PFSK-1 (cell line): ENCODE data around the gene TTI1.

Source experiments
- FOXP2 ChIP-seq: optimal IDR thresholded peaks from 2 replicates; pipeline ENCODE3; 2011; ENCODE audit warnings: borderline replicate concordance, control low read depth, inconsistent platforms; ENCODE audit not compliant: insufficient read depth; ENCODE audit errors: extremely low read length, extremely low read depth
- POLR2AphosphoS5 ChIP-seq: IDR thresholded peaks from 2 replicates; pipeline ENCODE4 v1.6.1; 2012; ENCODE audit warnings: low read depth, mild to moderate bottlenecking, control low read depth, low read length, moderate library complexity
- REST ChIP-seq, 2 experiments: IDR thresholded peaks; 2 replicates each; pipeline versions ENCODE4 v1.6.1 to v1.8.0; 2011 to 2012; ENCODE audit warnings: low read depth in 2 of 2, low read length in 2 of 2, control low read depth in 1 of 2, inconsistent platforms in 1 of 2, mild to moderate bottlenecking in 1 of 2, moderate library complexity in 1 of 2; ENCODE audit not compliant: insufficient read depth in 1 of 2
- SIN3A ChIP-seq: IDR thresholded peaks from 2 replicates; pipeline ENCODE4 v1.6.1; 2012; ENCODE audit warnings: mild to moderate bottlenecking, low read length, moderate library complexity, borderline replicate concordance; ENCODE audit not compliant: insufficient read depth
- TAF1 ChIP-seq: IDR thresholded peaks from 2 replicates; pipeline ENCODE4 v1.6.1; 2012; ENCODE audit warnings: low read length, control low read depth, borderline replicate concordance; ENCODE audit not compliant: insufficient read depth

TTI1 gene

GRCh38 chr20:38076548-38076947 lies 43.3 kb upstream of the TTI1 start:
- TF ChIP-seq FOXP2 (no peak), SIN3A (no peak), TAF1 (no peak), POLR2AphosphoS5 (no peak), REST (IDR thresholded peaks at IDR 0.05; ENCODE audit: insufficient read depth in 1 of 2, low read depth in 2 of 2, low read length in 2 of 2) (no peak)

- TF ChIP-seq SIN3A (no peak), FOXP2 (no peak), TAF1 (no peak), REST (IDR thresholded peaks at IDR 0.05; ENCODE audit: insufficient read depth in 1 of 2, low read depth in 2 of 2, low read length in 2 of 2) (no peak), POLR2AphosphoS5 (no peak)
Observed at GRCh38 chr20:38075161-38075998, 42.1 kb upstream of the TTI1 start.

GRCh38 chr20:38073307-38074071 lies 40.2 kb upstream of the TTI1 start:
- TF ChIP-seq REST (IDR thresholded peaks at IDR 0.05; ENCODE audit: insufficient read depth in 1 of 2, low read depth in 2 of 2, low read length in 2 of 2) (no peak), POLR2AphosphoS5 (no peak), SIN3A (no peak), TAF1 (no peak), FOXP2 (no peak)

GRCh38 chr20:38072898-38073297 lies 39.6 kb upstream of the TTI1 start:
- TF ChIP-seq REST (IDR thresholded peaks at IDR 0.05; ENCODE audit: insufficient read depth in 1 of 2, low read depth in 2 of 2, low read length in 2 of 2) (no peak), FOXP2 (no peak), TAF1 (no peak), SIN3A (no peak), POLR2AphosphoS5 (no peak)
